SHP77 treated with DMSO at 0.1 percent for 48 hours (cell line): ENCODE data around the gene ACAP2.
"Not testable (repeated sequence)": the region's sequence is repeated elsewhere in the genome, so short reads cannot be mapped to it uniquely, and the experiment has no call there.

Experiments
- DNase-seq: peaks from one replicate; lab custom pipeline; 2025; lab: John Stamatoyannopoulos, UW

Gene ACAP2

GRCh38 chr3:195442573-195443390 lies at the start of gene ACAP2:
ACAP2 (minus strand) TSS chr3:195443020; CDS start chr3:195442847, 173 bp downstream.
- DNase-seq = peak; percentile 82

DNA sequence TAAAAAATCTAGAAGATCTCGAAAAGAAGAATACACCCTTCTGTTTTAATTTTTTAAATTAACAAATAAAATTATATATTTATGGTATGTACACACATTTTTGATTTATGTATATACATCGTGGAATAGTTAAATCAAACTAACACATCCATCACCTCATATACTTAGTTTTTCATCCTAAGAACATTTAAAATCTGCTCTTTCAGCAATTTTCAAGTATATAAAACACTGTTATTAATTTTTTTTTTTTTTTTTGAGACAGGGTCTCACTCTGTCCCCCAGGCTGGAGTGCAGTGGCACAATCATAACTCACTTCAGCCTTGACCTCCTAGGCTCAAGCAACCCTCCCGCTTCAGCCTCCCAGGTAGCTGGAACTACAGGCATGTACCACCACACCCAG lies 32.8 kb upstream of the ACAP2 start:
- DNase-seq = no peak

GRCh38 chr3:195475116-195475515 lies 32.3 kb upstream of the ACAP2 start:
- not testable (repeated sequence) for DNase-seq

GRCh38 chr3:195468841-195469240 lies 26.0 kb upstream of the ACAP2 start:
- DNase-seq = no peak

GRCh38 chr3:195468391-195468776 lies 25.6 kb upstream of the ACAP2 start:
- DNase-seq = no peak

DNA sequence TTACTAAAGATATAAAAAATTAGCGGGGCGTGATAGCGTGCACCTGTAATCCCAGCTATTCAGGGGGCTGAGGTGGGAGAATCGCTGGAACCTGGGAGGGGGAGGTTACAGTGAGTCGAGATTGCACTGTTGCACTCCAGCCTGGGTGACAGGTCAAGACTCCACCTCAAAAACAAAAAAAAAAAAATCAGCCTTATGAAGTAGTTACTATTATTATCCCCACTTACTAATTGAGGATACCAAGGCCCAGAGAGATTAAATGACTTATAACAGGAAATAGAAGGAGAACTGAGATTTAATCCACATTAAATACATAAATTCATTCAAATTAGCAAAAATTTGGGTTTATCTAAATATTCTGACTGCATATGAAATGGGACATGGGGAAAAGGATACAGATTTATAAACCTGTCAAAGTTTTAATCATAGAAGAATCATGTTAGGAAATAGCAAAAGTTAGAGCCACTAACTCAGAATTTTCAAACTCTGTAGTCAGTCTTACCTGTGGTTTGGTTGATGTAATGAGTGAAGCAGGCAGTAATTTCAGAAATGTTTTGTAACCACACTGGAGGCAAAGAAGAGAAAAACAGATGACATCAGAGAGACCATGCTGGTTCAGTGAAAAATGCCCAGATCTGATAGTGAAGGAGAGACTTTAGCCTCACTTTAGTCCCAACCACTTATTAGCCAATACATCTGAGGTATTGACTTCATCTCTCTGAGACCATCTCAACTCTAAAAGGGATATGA lies 25.0 kb upstream of the ACAP2 start:
- DNase-seq = no peak

DNA sequence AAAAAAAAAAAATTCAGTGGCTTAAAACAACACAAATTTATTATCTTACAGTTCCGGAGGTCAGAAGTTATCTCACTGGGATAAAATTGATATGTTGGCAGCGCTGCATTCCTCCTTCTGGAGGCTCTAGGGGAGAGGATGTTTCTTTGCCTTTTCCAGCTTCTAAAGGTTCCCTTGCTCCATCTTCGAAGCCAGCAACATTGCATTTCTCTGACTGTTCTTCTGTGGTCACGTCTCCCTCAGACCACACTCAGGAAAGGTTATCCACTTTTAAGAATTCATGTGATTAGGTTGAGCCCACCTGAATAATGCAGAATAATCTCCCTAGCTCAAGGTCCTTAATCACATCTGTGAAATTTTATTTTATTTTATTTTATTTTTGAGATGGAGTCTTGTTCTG lies 23.4 kb upstream of the ACAP2 start:
- DNase-seq = no peak

GRCh38 chr3:195462922-195463321 lies 20.1 kb upstream of the ACAP2 start:
- not testable (repeated sequence) for DNase-seq

DNA sequence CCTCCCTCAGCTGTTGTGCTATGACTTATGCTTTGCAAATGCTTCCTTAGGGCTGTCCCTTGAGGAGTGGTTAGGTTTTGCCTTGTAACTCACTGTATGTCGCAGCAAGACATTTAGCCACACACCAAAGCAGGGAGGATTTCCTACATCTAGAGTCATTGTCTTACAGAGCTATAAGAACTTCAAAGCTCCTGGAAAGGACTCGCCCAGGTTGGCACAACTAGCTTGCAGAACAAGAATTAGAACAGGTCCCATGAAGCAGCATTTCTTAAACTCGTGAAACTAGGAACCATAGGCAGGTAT lies 19.4 kb upstream of the ACAP2 start:
- DNase-seq = no peak

GRCh38 chr3:195461594-195462307 lies 18.9 kb upstream of the ACAP2 start:
- no peak for DNase-seq

DNA sequence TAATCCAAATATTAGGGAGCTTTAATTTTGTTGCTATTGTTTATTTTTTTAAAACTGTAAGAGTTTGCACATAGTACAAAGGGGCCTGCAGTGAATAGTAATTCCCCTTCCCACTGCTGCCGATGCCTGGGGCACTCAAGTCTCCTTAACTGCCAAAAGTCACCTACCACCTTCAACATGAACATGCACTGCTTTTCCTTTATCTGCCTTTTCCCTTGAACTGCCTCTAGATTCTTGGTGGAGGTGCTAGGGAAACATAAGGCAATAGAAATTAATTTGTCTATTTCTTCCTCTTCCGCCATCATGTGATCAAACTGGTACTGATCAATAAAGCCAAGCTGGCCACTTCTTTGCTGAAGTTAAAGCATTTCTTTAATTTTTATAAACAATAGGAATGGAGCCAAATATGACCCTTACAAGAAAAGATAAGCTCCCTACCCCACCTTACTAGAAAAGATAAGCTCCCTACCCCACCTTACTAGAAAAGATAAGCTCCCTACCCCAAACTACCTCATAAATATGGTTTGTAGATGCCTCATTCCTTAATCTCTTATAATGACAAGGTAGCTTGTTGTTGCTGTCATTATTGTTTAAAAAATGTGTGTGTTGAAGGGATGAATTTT lies 17.4 kb upstream of the ACAP2 start:
- no peak for DNase-seq

GRCh38 chr3:195458316-195458717 lies 15.5 kb upstream of the ACAP2 start:
- no peak for DNase-seq

- DNase-seq = no peak
Measured at GRCh38 chr3:195455789-195456188, 13.0 kb upstream of the ACAP2 start.

- DNase-seq = no peak
Measured at GRCh38 chr3:195453236-195453635, 10.4 kb upstream of the ACAP2 start.

DNA sequence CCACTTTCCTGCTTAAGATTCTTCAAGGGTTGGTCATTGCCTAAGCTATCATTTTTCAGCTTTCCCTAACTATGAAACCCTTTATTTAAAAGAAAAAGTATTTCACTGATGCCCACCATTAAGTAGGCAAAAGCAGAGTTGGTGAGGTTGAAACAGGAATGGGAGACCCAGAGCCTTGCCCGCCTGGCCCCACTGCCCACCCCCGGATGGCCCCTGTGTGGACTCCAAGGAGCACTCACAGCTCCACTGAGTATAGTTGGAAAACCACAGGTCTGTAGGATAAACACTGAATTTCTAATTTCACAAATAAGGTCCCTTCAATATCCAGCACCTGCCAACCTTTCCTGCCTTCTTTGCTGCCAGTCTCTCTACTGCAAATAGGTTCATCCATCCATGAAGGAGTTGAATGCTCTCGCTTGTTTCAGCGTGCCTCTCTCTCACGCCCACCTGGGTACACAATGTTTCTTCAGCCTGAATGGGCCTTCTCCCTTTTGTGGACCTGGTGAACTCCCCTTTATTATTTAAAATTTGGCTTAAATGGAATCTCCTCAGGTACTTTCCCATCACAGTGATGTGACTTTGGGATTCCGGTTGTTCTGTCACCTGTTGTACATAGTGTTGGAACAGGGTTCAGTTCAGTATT lies 8.7 kb upstream of the ACAP2 start:
- no peak for DNase-seq

- no peak for DNase-seq
Measured at GRCh38 chr3:195450731-195451229, 8.0 kb upstream of the ACAP2 start.

- no peak for DNase-seq
Measured at GRCh38 chr3:195448205-195448875, 5.5 kb upstream of the ACAP2 start.

- DNase-seq = no peak
Measured at GRCh38 chr3:195447201-195447600, 4.4 kb upstream of the ACAP2 start.

- no peak for DNase-seq
Measured at GRCh38 chr3:195446359-195446758, 3.5 kb upstream of the ACAP2 start.

- DNase-seq = no peak
Measured at GRCh38 chr3:195445885-195446284, 3.1 kb upstream of the ACAP2 start.

GRCh38 chr3:195443391-195443989 lies 670 bp upstream of the ACAP2 start:
- no peak for DNase-seq
